ENCODE measurements around the gene TSPEAR.

Gene TSPEAR

DNA sequence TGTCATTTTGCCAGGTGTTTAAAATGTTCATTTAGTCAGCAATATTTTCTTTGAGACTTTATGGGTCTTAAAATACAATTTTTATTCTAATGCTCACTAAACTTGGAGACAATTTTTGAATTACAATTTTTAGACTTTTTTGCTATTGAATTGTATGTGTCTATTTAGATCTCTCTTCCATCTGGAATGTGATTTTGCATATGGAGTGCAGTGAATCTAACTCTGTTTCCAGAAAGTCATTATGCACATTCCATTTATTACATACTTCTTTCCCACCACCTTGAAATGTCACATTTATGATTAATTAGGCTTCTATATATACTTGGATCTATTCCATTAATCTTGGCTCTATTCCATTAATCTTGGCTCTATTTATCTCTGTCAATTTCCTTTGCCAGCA is 5.6 kb upstream of the TSPEAR start:
- ChIA-PET CTCF (no interaction called here), POLR2A (ENCODE audit: low non-redundant PET) (no interaction called here)
- TF ChIP-seq, protein P1, sequence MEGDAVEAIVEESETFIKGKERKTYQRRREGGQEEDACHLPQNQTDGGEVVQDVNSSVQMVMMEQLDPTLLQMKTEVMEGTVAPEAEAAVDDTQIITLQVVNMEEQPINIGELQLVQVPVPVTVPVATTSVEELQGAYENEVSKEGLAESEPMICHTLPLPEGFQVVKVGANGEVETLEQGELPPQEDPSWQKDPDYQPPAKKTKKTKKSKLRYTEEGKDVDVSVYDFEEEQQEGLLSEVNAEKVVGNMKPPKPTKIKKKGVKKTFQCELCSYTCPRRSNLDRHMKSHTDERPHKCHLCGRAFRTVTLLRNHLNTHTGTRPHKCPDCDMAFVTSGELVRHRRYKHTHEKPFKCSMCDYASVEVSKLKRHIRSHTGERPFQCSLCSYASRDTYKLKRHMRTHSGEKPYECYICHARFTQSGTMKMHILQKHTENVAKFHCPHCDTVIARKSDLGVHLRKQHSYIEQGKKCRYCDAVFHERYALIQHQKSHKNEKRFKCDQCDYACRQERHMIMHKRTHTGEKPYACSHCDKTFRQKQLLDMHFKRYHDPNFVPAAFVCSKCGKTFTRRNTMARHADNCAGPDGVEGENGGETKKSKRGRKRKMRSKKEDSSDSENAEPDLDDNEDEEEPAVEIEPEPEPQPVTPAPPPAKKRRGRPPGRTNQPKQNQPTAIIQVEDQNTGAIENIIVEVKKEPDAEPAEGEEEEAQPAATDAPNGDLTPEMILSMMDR (conservative IDR thresholded peaks at IDR 0.05; ENCODE audit: low read depth) = no peak
- H3K27ac ChIP-seq = no peak overlapping the region
- DNase-seq (ENCODE audit: low spot score) = no peak

DNA sequence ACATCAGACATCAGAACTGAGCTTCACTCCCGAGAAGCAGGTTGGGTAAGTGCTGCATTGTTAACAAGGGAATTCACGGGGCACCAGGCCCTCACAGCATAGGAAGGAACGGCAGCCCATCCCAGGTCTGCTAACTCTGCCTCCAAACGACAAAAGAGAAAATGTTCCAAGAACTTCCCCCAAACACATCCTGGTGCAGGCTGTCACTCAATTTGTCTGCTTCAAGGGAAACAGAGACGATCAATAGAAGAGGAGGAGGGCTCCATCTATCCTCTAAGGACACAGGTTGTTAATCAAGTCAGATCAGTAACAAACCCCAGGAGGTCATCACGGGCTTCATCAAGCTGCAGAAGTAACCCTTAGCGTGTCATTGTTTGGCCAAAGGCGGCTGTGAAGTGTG is 3.5 kb upstream of the TSPEAR start:
- no peak for DNase-seq (ENCODE audit: low spot score)
- POLR2A ChIA-PET (ENCODE audit: low non-redundant PET) = no interaction called here
- TF ChIP-seq, protein P1 (conservative IDR thresholded peaks at IDR 0.05; ENCODE audit: low read depth) = no peak
- CTCF ChIA-PET = no interaction called here
- no peak overlapping the region for H3K27ac ChIP-seq

GRCh38 chr21:44713846-44714245 is 2.5 kb upstream of the TSPEAR start:
- ChIA-PET POLR2A (ENCODE audit: low non-redundant PET) (no interaction called here), CTCF (no interaction called here)
- no peak overlapping the region for H3K27ac ChIP-seq
- DNase-seq (ENCODE audit: low spot score) = no peak
- TF ChIP-seq, protein P1 (conservative IDR thresholded peaks at IDR 0.05; ENCODE audit: low read depth) = no peak

DNA sequence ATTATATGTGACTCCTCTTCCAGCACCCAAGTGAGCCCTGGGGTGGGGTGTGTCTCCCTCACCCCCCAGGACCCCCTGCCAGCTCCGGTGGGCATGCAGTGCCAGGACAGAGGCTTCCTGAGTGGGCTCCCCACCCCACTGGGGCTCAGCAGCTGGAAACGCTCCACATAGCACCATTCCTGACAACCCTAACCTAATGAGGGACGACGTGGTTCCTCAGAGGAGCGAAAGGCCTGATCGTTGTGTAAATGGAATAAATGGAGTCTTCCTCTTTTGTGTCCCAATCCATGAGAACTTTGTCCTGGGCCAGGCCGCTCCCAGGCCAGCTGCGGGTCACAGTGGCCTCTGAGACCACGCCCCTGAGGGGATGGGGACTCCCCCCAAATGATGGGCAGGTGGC is 1.8 kb upstream of the TSPEAR start:
- CTCF ChIA-PET = interaction anchor here (0.7 kb wide), 1 partner anchor 30 kb away, joined by 3 read pairs; no protein-coding TSS in a partner anchor
- no peak overlapping the region for H3K27ac ChIP-seq
- POLR2A ChIA-PET (ENCODE audit: low non-redundant PET) = no interaction called here
- DNase-seq (ENCODE audit: low spot score) = no peak
- TF ChIP-seq, protein P1 (conservative IDR thresholded peaks at IDR 0.05; ENCODE audit: low read depth) = no peak

DNA sequence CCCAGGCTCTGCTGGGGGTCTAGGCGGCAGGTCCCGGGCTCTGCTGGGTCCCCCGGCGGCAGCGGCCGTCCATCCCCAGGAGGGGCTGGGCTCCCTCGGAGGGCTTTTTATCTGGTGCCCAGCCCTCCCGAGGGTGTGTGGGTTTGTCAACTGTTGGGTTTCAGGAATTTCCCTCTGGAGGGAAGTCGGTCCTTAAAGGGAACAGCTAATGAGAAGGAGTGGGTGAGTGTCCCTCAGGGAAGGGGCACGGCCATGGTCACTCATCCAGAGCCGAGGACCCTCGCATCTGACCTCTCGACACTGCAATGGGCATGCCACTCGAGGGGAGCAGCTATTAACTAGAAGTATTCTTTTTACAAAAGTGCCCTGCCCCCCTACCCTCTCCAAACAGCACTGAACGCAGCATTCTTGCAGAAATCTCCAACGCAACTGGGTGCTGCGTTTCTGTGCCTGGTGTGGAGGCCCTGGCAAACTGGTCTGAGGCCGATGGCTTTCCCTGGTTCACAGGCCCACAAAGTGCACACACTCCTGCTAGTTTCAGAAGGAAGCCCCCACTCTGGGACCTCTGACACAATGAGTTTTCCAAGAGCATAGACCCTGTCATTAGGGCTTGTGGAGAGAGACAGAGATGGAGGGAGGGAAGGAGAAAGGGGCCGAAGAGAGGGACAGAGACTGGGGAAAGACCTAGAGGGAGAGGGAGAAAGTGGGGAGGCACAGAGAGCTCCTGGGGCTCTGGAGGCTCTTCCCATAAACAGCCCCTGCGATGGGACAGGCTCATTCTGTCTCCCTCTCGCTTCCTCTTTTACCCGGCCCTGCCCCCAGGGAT is 1.0 kb upstream of the TSPEAR start:
- DNase-seq (ENCODE audit: low spot score) = no peak

GRCh38 chr21:44710756-44711326 is 531 bp downstream of the TSPEAR start:
- TF ChIP-seq, protein P1 (conservative IDR thresholded peaks at IDR 0.05; ENCODE audit: low read depth) = no peak
- no peak for DNase-seq (ENCODE audit: low spot score)
- ChIA-PET CTCF (interaction anchor here (0.7 kb wide), 1 partner anchor 53 kb away, joined by 3 read pairs; no protein-coding TSS in a partner anchor), POLR2A (ENCODE audit: low non-redundant PET) (interaction anchor here (0.6 kb wide), 1 partner anchor 298 kb away, joined by 4 read pairs; no protein-coding TSS in a partner anchor)
- no peak overlapping the region for H3K27ac ChIP-seq

More for the DNA sequence above, 1.0 kb upstream of the TSPEAR start:
- H3K27ac ChIP-seq = no peak overlapping the region
- ChIA-PET POLR2A (ENCODE audit: low non-redundant PET) (no interaction called here), CTCF (interaction anchor here (0.7 kb wide), 1 partner anchor 30 kb away, joined by 3 read pairs; no protein-coding TSS in a partner anchor)
- TF ChIP-seq, protein P1 (conservative IDR thresholded peaks at IDR 0.05; ENCODE audit: low read depth) = no peak
